ENCODE results near the gene IL17RA. TPM values are rescaled to one million over a fixed set of nuclear protein-coding genes. Genes with fewer than 3 reads are reported as not detected.

IL17RA gene
- total and polyA plus RNA-seq, 2 experiments from 2014 or later = 3.2 to 9.6 TPM

GRCh38 chr22:17117890-17118289 lies 33.1 kb downstream of the IL17RA start (continued):
- no peak for TF ChIP-seq ETS1 (IDR thresholded peaks at IDR 0.05)
- no peak for TF ChIP-seq ZNF462 (CRISPR knock-in tag; IDR thresholded peaks at IDR 0.05)

- Histone ChIP-seq H3K9me2 (ENCODE audit: insufficient read depth) (no peaks in the 10 kb centered on the region), H3K27ac (ENCODE audit: low read depth) (no peak overlapping the region), H3K27me3 (ENCODE audit: insufficient read depth) (peaks cover 10% of the 10 kb centered on the region; the same call in 1 of the 2 replicates), H4K20me1 (replicated peaks; ENCODE audit: insufficient read depth) (0 out of 2 replicates have a peak, but pooled peaks cover 3% of the 10 kb centered on the region), H3F3A (replicated peaks; ENCODE audit: low read depth) (peaks cover 15% of the 10 kb centered on the region; the same call in 1 of the 2 replicates), H3K36me3 (ENCODE audit: insufficient read depth) (no peaks in the 10 kb centered on the region), H3K4me2 (peak overlapping the region; percentile 51; the same call in 1 of the 2 replicates), H2AFZ (no peak overlapping the region), H3K4me3 (no peak overlapping the region), H3K79me2 (replicated peaks; ENCODE audit: insufficient read depth) (no peaks in the 10 kb centered on the region), H3K4me1 (ENCODE audit: insufficient read depth) (peaks cover 24% of the 10 kb centered on the region)
- Mint-ChIP-seq H3K9me3 (no peaks in the 10 kb centered on the region; the same call in 2 of the 3 replicates), H3K36me3 (ENCODE audit: low read depth) (no peaks in the 10 kb centered on the region), H3K4me3 (peak overlapping the region; percentile 3; the same call in 1 of the 3 replicates), H3K27me3 (ENCODE audit: insufficient read depth, low read depth, poor library complexity) (peaks cover 19% of the 10 kb centered on the region), H3K4me1 (peaks cover 30% of the 10 kb centered on the region), H3K27ac (no peak overlapping the region)
- DNase-seq (ENCODE audit: low spot score) (no peak), ATAC-seq (no peak)
- no peak for TF ChIP-seq STAT1 (IDR thresholded peaks at IDR 0.05; ENCODE audit: unreplicated experiment)
- no peak for TF ChIP-seq ETS1 (IDR thresholded peaks at IDR 0.05)
- TF ChIP-seq, protein P1, sequence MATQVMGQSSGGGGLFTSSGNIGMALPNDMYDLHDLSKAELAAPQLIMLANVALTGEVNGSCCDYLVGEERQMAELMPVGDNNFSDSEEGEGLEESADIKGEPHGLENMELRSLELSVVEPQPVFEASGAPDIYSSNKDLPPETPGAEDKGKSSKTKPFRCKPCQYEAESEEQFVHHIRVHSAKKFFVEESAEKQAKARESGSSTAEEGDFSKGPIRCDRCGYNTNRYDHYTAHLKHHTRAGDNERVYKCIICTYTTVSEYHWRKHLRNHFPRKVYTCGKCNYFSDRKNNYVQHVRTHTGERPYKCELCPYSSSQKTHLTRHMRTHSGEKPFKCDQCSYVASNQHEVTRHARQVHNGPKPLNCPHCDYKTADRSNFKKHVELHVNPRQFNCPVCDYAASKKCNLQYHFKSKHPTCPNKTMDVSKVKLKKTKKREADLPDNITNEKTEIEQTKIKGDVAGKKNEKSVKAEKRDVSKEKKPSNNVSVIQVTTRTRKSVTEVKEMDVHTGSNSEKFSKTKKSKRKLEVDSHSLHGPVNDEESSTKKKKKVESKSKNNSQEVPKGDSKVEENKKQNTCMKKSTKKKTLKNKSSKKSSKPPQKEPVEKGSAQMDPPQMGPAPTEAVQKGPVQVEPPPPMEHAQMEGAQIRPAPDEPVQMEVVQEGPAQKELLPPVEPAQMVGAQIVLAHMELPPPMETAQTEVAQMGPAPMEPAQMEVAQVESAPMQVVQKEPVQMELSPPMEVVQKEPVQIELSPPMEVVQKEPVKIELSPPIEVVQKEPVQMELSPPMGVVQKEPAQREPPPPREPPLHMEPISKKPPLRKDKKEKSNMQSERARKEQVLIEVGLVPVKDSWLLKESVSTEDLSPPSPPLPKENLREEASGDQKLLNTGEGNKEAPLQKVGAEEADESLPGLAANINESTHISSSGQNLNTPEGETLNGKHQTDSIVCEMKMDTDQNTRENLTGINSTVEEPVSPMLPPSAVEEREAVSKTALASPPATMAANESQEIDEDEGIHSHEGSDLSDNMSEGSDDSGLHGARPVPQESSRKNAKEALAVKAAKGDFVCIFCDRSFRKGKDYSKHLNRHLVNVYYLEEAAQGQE (IDR thresholded peaks at IDR 0.05; ENCODE audit: unreplicated experiment) = no peak
- TF ChIP-seq CREB1 (CRISPR knock-in tag; IDR thresholded peaks at IDR 0.05; ENCODE audit: low read depth) = no peak
- no peak for TF ChIP-seq JUNB (IDR thresholded peaks at IDR 0.05; ENCODE audit: unreplicated experiment)
- no peak for TF ChIP-seq ZNF114 (CRISPR knock-in tag; IDR thresholded peaks at IDR 0.05)
Observed at GRCh38 chr22:17118342-17118741, 33.5 kb downstream of the IL17RA start.
